Caki2 (cell line): Measurements from ENCODE around the gene OXSR1. TPM values are rescaled to one million over a fixed set of nuclear protein-coding genes. Genes with fewer than 3 reads are reported as not detected.

ENCODE experiments used
- DNase-seq: peaks from one replicate; pipeline ENCODE4 v3.0.0-alpha.2; 2015; ENCODE audit warnings: low read depth
- in situ Hi-C: cut with HindIII; loops from 2 replicates; pipeline ENCODE4 v1.10.0; 2016; ENCODE audit warnings: low sequenced_read_pairs, low pct_unique_long_range_greater_than_20kb, mixed read lengths
- total RNA-seq: library from RNA; depleted of rRNA; stranded (reverse); fragments of >200 nt; shearing (Covaris generic); gene quantifications from 2 replicates; pipeline ENCODE4 v1.2.3, GENCODE V29; 2014; ENCODE audit warnings: low replicate concordance

OXSR1 gene
- total RNA-seq, 1 experiment from 2014 or later: 17.3 TPM

GRCh38 chr3:38247366-38248035 is 82.2 kb downstream of the OXSR1 start:
- peak; percentile 65 for DNase-seq
- in situ Hi-C loops: no loop called here

- in situ Hi-C loops: no loop called here
- no peak for DNase-seq
Observed at GRCh38 chr3:38250198-38250597, 84.9 kb downstream of the OXSR1 start.

- DNase-seq: no peak
- in situ Hi-C loops: no loop called here
Observed at GRCh38 chr3:38251197-38251596, 85.9 kb downstream of the OXSR1 start.

GRCh38 chr3:38253704-38254103 is 88.4 kb downstream of the OXSR1 start:
- in situ Hi-C loops: no loop called here
- no peak for DNase-seq

- no peak for DNase-seq
- in situ Hi-C loops: no loop called here
Observed at GRCh38 chr3:38254872-38255271, 89.5 kb downstream of the OXSR1 start.

- in situ Hi-C loops: no loop called here
- no peak for DNase-seq
Observed at GRCh38 chr3:38255627-38256026, 90.3 kb downstream of the OXSR1 start.

- in situ Hi-C loops: no loop called here
- DNase-seq: peak; percentile 23
Observed at GRCh38 chr3:38257583-38257982, 92.2 kb downstream of the OXSR1 start.

GRCh38 chr3:38260474-38260873 is 95.1 kb downstream of the OXSR1 start:
- DNase-seq: no peak
- in situ Hi-C loops: no loop called here

GRCh38 chr3:38264353-38264771 is 99.0 kb downstream of the OXSR1 start:
- DNase-seq: no peak
- in situ Hi-C loops: no loop called here

- in situ Hi-C loops: no loop called here
- DNase-seq: no peak
Observed at GRCh38 chr3:38264779-38265178, 99.4 kb downstream of the OXSR1 start.

- in situ Hi-C loops: no loop called here
- DNase-seq: no peak
Observed at GRCh38 chr3:38265604-38266307, 100.4 kb downstream of the OXSR1 start, which contains the start of gene SLC22A13. Gene SLC22A13, plus strand, starts transcription at chr3:38265812. Its CDS starts 49 bp downstream, at chr3:38265861.

- in situ Hi-C loops: no loop called here
- DNase-seq: no peak
Observed at GRCh38 chr3:38266810-38267209, 101.5 kb downstream of the OXSR1 start.

- in situ Hi-C loops: no loop called here
- DNase-seq: no peak
Observed at GRCh38 chr3:38267662-38268061, 102.3 kb downstream of the OXSR1 start.

GRCh38 chr3:38268087-38268486 is 102.8 kb downstream of the OXSR1 start:
- DNase-seq: no peak
- in situ Hi-C loops: no loop called here

GRCh38 chr3:38268522-38268921 is 103.2 kb downstream of the OXSR1 start:
- no peak for DNase-seq
- in situ Hi-C loops: no loop called here

- in situ Hi-C loops: no loop called here
- no peak for DNase-seq
Observed at GRCh38 chr3:38270606-38271005, 105.3 kb downstream of the OXSR1 start.

GRCh38 chr3:38271553-38271952 is 106.2 kb downstream of the OXSR1 start:
- no peak for DNase-seq
- in situ Hi-C loops: no loop called here

- in situ Hi-C loops: no loop called here
- DNase-seq: no peak
Observed at GRCh38 chr3:38274864-38275649, 109.7 kb downstream of the OXSR1 start.

- DNase-seq: no peak
- in situ Hi-C loops: no loop called here
Observed at GRCh38 chr3:38275658-38276057, 110.3 kb downstream of the OXSR1 start.
